GM10847 (cell line): ENCODE measurements around the gene LRRC19.

Source experiments
- POLR2A ChIP-seq: IDR thresholded peaks from 2 replicates; pipeline ENCODE4 v1.6.1; 2011; ENCODE audit not compliant: insufficient read length; ENCODE audit errors: extremely low read depth

LRRC19 gene, protein sequence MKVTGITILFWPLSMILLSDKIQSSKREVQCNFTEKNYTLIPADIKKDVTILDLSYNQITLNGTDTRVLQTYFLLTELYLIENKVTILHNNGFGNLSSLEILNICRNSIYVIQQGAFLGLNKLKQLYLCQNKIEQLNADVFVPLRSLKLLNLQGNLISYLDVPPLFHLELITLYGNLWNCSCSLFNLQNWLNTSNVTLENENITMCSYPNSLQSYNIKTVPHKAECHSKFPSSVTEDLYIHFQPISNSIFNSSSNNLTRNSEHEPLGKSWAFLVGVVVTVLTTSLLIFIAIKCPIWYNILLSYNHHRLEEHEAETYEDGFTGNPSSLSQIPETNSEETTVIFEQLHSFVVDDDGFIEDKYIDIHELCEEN

DNA sequence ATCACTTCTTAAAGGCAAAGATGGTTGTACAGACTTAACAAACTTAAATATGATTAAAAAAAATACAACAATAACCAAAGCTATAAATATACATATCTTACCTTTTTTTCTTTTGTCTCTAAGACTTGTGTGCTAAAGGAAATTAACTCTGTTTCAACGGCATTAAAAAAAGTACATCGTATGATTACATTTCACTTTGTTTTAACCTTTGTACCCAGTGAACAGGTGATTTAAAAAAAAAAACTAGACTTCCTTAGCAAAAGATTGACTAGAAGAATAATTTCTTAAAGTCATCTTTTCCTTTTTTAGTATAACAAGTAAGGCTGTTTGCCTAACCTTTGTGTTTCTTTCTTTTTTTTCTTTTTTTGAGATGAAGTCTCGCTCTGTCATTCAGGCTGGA, at the start of gene LRRC19:
Gene LRRC19 (minus strand): TSS at position 182 of the 400 bp plus-strand sequence. CDS start 5,978 bp downstream, outside the sequence.
- TF ChIP-seq POLR2A = no peak

DNA sequence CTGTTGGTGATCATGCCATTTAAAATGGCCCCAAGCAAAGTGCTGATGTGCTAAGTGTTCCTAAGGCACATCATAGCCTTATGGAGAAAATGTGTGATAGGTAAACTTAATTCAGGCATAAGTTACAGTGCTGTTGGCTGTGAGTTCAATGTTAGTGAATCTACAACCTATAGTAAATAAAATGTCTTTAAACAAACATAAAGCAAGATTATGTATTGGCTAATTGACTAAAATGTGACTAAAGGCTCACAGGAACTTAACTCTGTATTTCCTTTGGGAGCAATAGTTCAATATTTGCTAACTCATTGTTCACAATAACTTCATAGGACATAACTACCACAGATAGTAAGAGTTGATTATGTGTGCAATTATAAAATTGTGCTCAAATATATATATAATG, 49.4 kb upstream of the LRRC19 start:
- TF ChIP-seq POLR2A = no peak

GRCh38 chr9:27054125-27054524, 48.7 kb upstream of the LRRC19 start:
- no peak for TF ChIP-seq POLR2A

GRCh38 chr9:27053369-27054022, 48.0 kb upstream of the LRRC19 start:
- TF ChIP-seq POLR2A = no peak

- TF ChIP-seq POLR2A = no peak
These were observed 41.7 kb upstream of the LRRC19 start for GRCh38 chr9:27047136-27047535.

GRCh38 chr9:27043176-27043575, 37.7 kb upstream of the LRRC19 start:
- TF ChIP-seq POLR2A = no peak

GRCh38 chr9:27042476-27042875, 37.0 kb upstream of the LRRC19 start:
- TF ChIP-seq POLR2A = no peak

- TF ChIP-seq POLR2A = no peak
These were observed 36.3 kb upstream of the LRRC19 start for GRCh38 chr9:27041746-27042145.

DNA sequence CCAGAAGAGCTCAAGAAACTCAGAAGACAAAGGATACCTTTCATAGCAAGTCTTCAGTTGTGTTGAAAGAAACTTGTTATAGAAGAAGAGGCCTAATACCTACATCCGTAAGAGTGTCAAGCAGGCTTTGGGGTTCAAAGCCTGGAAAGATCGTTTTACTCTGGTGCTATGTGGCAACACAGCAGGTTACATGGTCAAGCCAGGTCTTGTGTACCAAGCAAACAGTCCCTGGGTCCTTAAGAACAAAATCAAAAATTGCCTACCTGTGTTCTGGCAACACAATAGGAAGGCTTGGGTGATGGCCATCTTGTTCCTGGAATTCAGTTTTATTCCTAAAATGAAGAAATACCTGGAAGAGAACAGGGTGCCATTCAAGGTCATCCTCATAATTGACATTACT, 32.0 kb upstream of the LRRC19 start:
- no peak for TF ChIP-seq POLR2A

DNA sequence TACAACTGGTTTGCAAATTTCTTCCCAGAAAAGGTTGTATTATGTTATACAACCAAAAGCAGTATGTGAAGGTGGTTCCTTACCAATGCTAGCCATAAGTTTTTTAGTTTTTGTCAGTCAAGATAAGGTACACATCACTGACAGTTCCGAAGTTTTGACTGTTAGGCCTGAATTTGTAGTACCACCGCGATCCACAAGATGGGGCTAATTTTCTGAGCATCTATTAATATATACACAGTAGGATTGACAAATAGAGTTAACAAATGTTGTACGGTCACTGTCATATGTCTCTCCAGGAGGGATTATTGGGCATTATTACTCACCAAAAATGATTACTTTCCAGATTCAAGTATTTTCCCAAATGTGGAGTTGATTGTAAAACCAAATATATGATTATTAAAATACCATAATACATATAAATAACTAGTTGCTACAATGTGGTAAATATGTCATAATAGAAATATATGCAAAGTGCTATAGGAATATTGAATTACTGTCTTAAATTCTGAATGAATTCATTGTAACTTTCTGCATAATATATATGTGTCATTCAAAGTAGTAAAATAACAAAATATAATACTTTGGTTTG, 28.4 kb upstream of the LRRC19 start:
- TF ChIP-seq POLR2A = no peak

- no peak for TF ChIP-seq POLR2A
These were observed 23.7 kb upstream of the LRRC19 start for GRCh38 chr9:27029186-27029585.

- TF ChIP-seq POLR2A = no peak
These were observed 17.4 kb upstream of the LRRC19 start for GRCh38 chr9:27022920-27023319.

DNA sequence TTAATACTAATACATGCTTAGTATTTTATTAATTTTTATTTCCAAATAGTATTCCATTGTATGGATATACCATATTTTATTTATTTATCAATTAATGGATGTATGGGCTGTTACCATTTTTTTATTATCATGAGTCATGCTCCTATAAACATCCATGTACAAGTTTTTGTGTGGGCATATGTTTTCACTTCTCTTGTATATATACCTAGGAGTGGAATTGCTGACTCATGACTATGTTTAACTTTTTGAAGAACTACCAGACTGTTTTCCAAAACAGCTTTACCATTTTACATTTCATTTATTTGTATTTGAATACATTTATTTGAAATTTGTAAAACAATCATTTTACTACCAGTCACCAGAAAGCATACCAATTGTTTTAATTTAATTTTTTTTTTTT, 14.1 kb upstream of the LRRC19 start:
- no peak for TF ChIP-seq POLR2A

DNA sequence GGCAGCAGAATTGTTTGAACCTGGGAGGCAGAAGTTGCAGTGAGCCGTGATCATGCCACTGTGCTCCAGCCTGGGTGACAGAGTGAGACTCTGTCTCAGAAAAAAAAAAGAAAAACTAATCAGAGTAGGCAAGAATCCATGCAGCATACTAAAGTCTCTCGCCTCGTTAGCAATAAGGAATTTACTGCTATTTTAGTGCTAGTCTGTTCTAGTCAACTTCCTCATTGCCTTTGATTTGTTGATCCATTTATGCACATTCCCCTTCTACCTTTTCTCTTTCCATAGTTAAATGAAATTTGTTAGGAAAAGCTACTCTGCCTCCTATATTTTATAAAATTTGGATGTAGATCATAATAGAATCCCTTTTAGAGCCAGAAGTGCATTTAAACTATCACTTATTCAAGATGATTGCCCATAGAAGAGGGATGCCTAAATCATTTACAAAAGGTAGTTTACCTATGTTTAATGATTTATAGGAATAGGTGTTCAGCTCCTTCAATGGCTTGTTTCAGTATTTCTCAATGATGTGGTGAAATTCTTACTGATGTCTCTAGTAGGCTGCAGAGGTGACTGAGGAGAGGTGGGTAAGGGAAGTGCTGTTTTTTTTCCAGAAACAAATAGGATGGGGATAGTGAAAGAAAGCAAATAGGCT, 1.9 kb downstream of the LRRC19 start:
- no peak for TF ChIP-seq POLR2A

DNA sequence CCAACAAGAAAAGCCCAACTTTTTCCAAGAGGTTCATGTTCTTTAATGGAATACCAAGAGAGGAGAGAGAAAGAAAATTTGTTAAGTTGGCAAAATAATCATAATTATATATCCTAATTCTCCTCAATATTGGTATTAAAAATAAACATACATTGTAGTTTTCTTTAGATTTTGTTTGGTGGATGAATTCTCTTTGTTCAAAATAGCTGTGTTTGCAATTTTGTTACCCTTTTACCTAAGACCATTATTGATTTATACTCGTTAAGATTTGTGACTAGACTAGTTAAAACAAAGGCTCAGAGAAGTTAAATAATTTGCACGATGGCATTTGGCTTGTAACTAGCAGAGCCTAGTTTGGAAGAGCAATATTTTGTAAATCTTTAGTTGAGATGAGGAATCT, 9.7 kb downstream of the LRRC19 start:
- no peak for TF ChIP-seq POLR2A

GRCh38 chr9:26983340-26983739, 22.1 kb downstream of the LRRC19 start:
- no peak for TF ChIP-seq POLR2A
